Panc1 (cell line): ENCODE data around the gene CS. TPM values are rescaled to one million over a fixed set of nuclear protein-coding genes. Genes with fewer than 3 reads are reported as not detected.

ENCODE experiments used
- ATAC-seq: fragments of 200-7000 bp; cut with Tn5 transposase; 2 replicates; pipeline ENCODE4 v1.9.1; 2020; ENCODE audit warnings: mild to moderate bottlenecking, moderate library complexity
- BruUV-seq: library from RNA; stranded (reverse); fragments of 400-500 nt; replicated peaks from 2 replicates; lab custom pipeline; 2021; lab: Mats Ljungman, UMichigan
- CTCF ChIA-PET: fragments of 300-600 bp; sonication (Branson Sonifier 250); formaldehyde crosslinking; loops from one replicate; lab custom pipeline; 2022; ENCODE audit warnings: antibody characterized with exemption; lab: Charles Lee
- POLR2A ChIA-PET: fragments of 300-600 bp; sonication (Branson Sonifier 250); formaldehyde crosslinking; loops from one replicate; lab custom pipeline; 2022; ENCODE audit warnings: antibody characterized with exemption; lab: Charles Lee
- DNase-seq: peaks from one replicate; pipeline ENCODE4 v3.0.0-alpha.2; 2010; ENCODE audit warnings: low read depth, low spot score
- H3K27ac ChIP-seq: 2 replicates; pipeline ENCODE4 v1.5.1; 2011; ENCODE audit warnings: mild to moderate bottlenecking, low read length, inconsistent platforms
- H3K27me3 ChIP-seq: fragments of 200-500 bp; sonication (Bioruptor generic); 2 replicates; pipeline ENCODE4 v1.6.0; 2014; ENCODE audit warnings: low read length, inconsistent platforms; ENCODE audit not compliant: control insufficient read depth, insufficient read depth
- H3K36me3 ChIP-seq: fragments of 200-500 bp; sonication (Bioruptor generic); 2 replicates; pipeline ENCODE4 v1.5.1; 2014; ENCODE audit warnings: inconsistent platforms, mild to moderate bottlenecking, low read length, moderate library complexity; ENCODE audit not compliant: control insufficient read depth, insufficient read depth
- H3K4me1 ChIP-seq: 2 replicates; pipeline ENCODE4 v1.5.1; 2011; ENCODE audit warnings: inconsistent platforms, mild to moderate bottlenecking, low read length, moderate library complexity; ENCODE audit not compliant: control insufficient read depth, insufficient read depth
- H3K4me3 ChIP-seq, 2 experiments: 2 replicates each; pipeline ENCODE4 v1.5.1; 2011 to 2012; ENCODE audit warnings: low read depth in 2 of 2, low read length in 2 of 2, mild to moderate bottlenecking in 2 of 2, inconsistent platforms in 1 of 2, moderate library complexity in 1 of 2
- H3K9me3 ChIP-seq: fragments of 200-500 bp; sonication (Bioruptor generic); 2 replicates; pipeline ENCODE4 v1.5.1; 2014; ENCODE audit warnings: low read depth, mild to moderate bottlenecking, inconsistent platforms, low read length, moderate library complexity; ENCODE audit not compliant: control insufficient read depth, insufficient read depth
- CTCF ChIP-seq: fragments of 450-650 bp; IDR thresholded peaks from 2 replicates; pipeline ENCODE4 v1.5.1; 2017; ENCODE audit warnings: mild to moderate bottlenecking
- POLR2AphosphoS5 ChIP-seq: IDR thresholded peaks from 2 replicates; pipeline ENCODE4 v1.6.1; 2012; ENCODE audit warnings: mild to moderate bottlenecking, low read depth, low read length, moderate library complexity
- REST ChIP-seq, 2 experiments: IDR thresholded peaks; 2 replicates each; pipeline ENCODE4 v1.6.1; 2011 to 2012; ENCODE audit warnings: low read depth in 2 of 2, control low read depth in 1 of 2, low read length in 1 of 2, mild to moderate bottlenecking in 1 of 2, moderate library complexity in 1 of 2; ENCODE audit not compliant: insufficient read depth in 1 of 2
- SIN3A ChIP-seq: IDR thresholded peaks from 2 replicates; pipeline ENCODE4 v1.6.1; 2012; ENCODE audit warnings: low read depth, mild to moderate bottlenecking, low read length, moderate library complexity, borderline replicate concordance; ENCODE audit not compliant: insufficient read depth
- TCF7L2 ChIP-seq: IDR thresholded peaks from 2 replicates; pipeline ENCODE4 v1.6.1; 2011; ENCODE audit warnings: mild to moderate bottlenecking, low read depth, low read length, inconsistent platforms
- in situ Hi-C: cut with HindIII; loops from 2 replicates; pipeline ENCODE4 v1.10.0; 2016; ENCODE audit warnings: low sequenced_read_pairs, low pct_unique_long_range_greater_than_20kb
- intact Hi-C: fragments of 100-400 bp; cut with micrococcal nuclease; formaldehyde crosslinking; loops from one replicate; pipeline ENCODE4 v1.10.0; 2022; ENCODE audit not compliant: unreplicated experiment
- total RNA-seq: library from RNA; stranded (reverse); gene quantifications from one replicate; pipeline ENCODE4 v1.2.1, GENCODE V29; 2021; ENCODE audit not compliant: unreplicated experiment

CS gene
- total RNA-seq, 1 experiment from 2014 or later, result 240 TPM

GRCh38 chr12:56339158-56339422 is 39.0 kb upstream of the CS start:
- H3K36me3 ChIP-seq, result peaks cover 3% of the 10 kb centered on the region; the same call in 1 of the 2 replicates
- ATAC-seq, result no peak
- no peak overlapping the region for H3K27ac ChIP-seq
- POLR2A ChIA-PET, result no interaction called here
- intact Hi-C loops, result no loop called here
- H3K4me3 ChIP-seq, result no peak overlapping the region
- DNase-seq, result no peak
- H3K9me3 ChIP-seq, result no peaks in the 10 kb centered on the region
- H3K4me1 ChIP-seq, result peaks cover 6% of the 10 kb centered on the region; the same call in 1 of the 2 replicates
- TF ChIP-seq CTCF, result no peak
- TF ChIP-seq REST (IDR thresholded peaks at IDR 0.05; ENCODE audit: insufficient read depth in 1 of 2, low read depth in 2 of 2, low read length in 1 of 2), result no peak
- TF ChIP-seq POLR2AphosphoS5, result no peak
- no peak for TF ChIP-seq SIN3A
- no peak for TF ChIP-seq TCF7L2
- BruUV-seq, result no TSS peak
- in situ Hi-C loops, result no loop called here
- no peaks in the 10 kb centered on the region for H3K27me3 ChIP-seq
- CTCF ChIA-PET, result no interaction called here

GRCh38 chr12:56338308-56339157 is 38.4 kb upstream of the CS start, which contains the start of gene IL23A:
TSS of gene IL23A (plus strand) at chr12:56338884. CDS start at chr12:56339045, 161 bp downstream.
- ChIA-PET CTCF (no interaction called here), POLR2A (interaction anchor here (0.6 kb wide), 1 partner anchor 23 kb away, joined by 3 read pairs; no protein-coding TSS in a partner anchor)
- H3K4me1 ChIP-seq, result peaks cover 6% of the 10 kb centered on the region; the same call in 1 of the 2 replicates
- no peaks in the 10 kb centered on the region for H3K27me3 ChIP-seq
- no peak within 1 kb of the TSS for H3K27ac ChIP-seq
- H3K9me3 ChIP-seq, result no peaks in the 10 kb centered on the region
- in situ Hi-C loops (no loop called here), intact Hi-C loops (no loop called here)
- TF ChIP-seq SIN3A (no peak), REST (IDR thresholded peaks at IDR 0.05; ENCODE audit: insufficient read depth in 1 of 2, low read depth in 2 of 2, low read length in 1 of 2) (no peak), CTCF (no peak), POLR2AphosphoS5 (no peak), TCF7L2 (no peak)
- H3K36me3 ChIP-seq, result peaks cover 3% of the 10 kb centered on the region; the same call in 1 of the 2 replicates
- DNase-seq, result no peak
- no peak within 1 kb of the TSS for H3K4me3 ChIP-seq
- ATAC-seq, result no peak; the same call in 1 of the 2 replicates
- BruUV-seq, result no TSS peak
